HEK293T (cell line): ENCODE results near the gene GRID2.

Experiments
- CTCF ChIA-PET: fragments of 350-600 bp; formaldehyde crosslinking; extraction: SDS; loops from one replicate; lab custom pipeline; 2021; ENCODE audit warnings: antibody characterized with exemption, inconsistent platforms; lab: Yijun Ruan, JAX
- POLR2A ChIA-PET: fragments of 350-600 bp; formaldehyde crosslinking; extraction: SDS; loops from one replicate; lab custom pipeline; 2020; ENCODE audit warnings: antibody characterized with exemption, inconsistent platforms; lab: Yijun Ruan, JAX
- DNase-seq: peaks from one replicate; pipeline ENCODE4 v3.0.0; 2012; ENCODE audit warnings: mixed read lengths; ENCODE audit errors: extremely low spot score
- ARNT ChIP-seq: fragments of 450-650 bp; IDR thresholded peaks from 2 replicates; pipeline ENCODE4 v1.6.1; 2017; ENCODE audit warnings: mild to moderate bottlenecking
- BHLHE40 ChIP-seq: fragments of 450-650 bp; IDR thresholded peaks from 2 replicates; pipeline ENCODE4 v1.6.1; 2016; ENCODE audit warnings: mild to moderate bottlenecking, moderate library complexity, borderline replicate concordance
- CTBP1 ChIP-seq: fragments of 450-650 bp; IDR thresholded peaks from 2 replicates; pipeline ENCODE4 v1.6.1; 2016; ENCODE audit warnings: borderline replicate concordance
- ELF4 ChIP-seq: fragments of 450-650 bp; IDR thresholded peaks from 2 replicates; pipeline ENCODE4 v1.6.1; 2017; ENCODE audit warnings: antibody characterized with exemption
- FOXA1 ChIP-seq: fragments of 450-650 bp; IDR thresholded peaks from 2 replicates; pipeline ENCODE4 v1.6.1; 2016; ENCODE audit warnings: mild to moderate bottlenecking
- FOXK2 ChIP-seq: fragments of 450-650 bp; IDR thresholded peaks from 2 replicates; pipeline ENCODE4 v1.6.1; 2016; ENCODE audit warnings: mild to moderate bottlenecking
- FOXM1 ChIP-seq: fragments of 450-650 bp; IDR thresholded peaks from 2 replicates; pipeline ENCODE4 v1.6.1; 2017; ENCODE audit warnings: mild to moderate bottlenecking, borderline replicate concordance
- HDGF ChIP-seq: fragments of 450-650 bp; IDR thresholded peaks from 2 replicates; pipeline ENCODE4 v1.6.1; 2017; ENCODE audit warnings: antibody characterized with exemption, borderline replicate concordance
- L3MBTL2 ChIP-seq: fragments of 450-650 bp; conservative IDR thresholded peaks from 2 replicates; pipeline ENCODE4 v1.6.1; 2016; ENCODE audit warnings: mild to moderate bottlenecking
- LEF1 ChIP-seq: fragments of 450-650 bp; IDR thresholded peaks from 2 replicates; pipeline ENCODE4 v1.6.1; 2017; ENCODE audit warnings: mild to moderate bottlenecking, borderline replicate concordance
- NFRKB ChIP-seq: fragments of 450-650 bp; IDR thresholded peaks from 2 replicates; pipeline ENCODE4 v1.6.1; 2016; ENCODE audit warnings: mild to moderate bottlenecking, moderate library complexity
- PKNOX1 ChIP-seq: fragments of 450-650 bp; IDR thresholded peaks from 2 replicates; pipeline ENCODE4 v1.6.1; 2016
- SP1 ChIP-seq: fragments of 450-650 bp; IDR thresholded peaks from 2 replicates; pipeline ENCODE4 v1.6.1; 2017
- SUZ12 ChIP-seq: fragments of 450-650 bp; IDR thresholded peaks from 2 replicates; pipeline ENCODE4 v1.6.1; 2016; ENCODE audit warnings: mild to moderate bottlenecking
- TARDBP ChIP-seq: fragments of 450-650 bp; IDR thresholded peaks from 2 replicates; pipeline ENCODE4 v1.6.1; 2016
- ZNF384 ChIP-seq: fragments of 450-650 bp; IDR thresholded peaks from 2 replicates; pipeline ENCODE4 v1.6.1; 2016

Gene GRID2

GRCh38 chr4:93687304-93687703 lies 1383.5 kb downstream of the GRID2 start:
- DNase-seq: no peak
- ChIA-PET POLR2A (no interaction called here), CTCF (no interaction called here)
- TF ChIP-seq BHLHE40: no peak
- no peak for TF ChIP-seq LEF1
- no peak for TF ChIP-seq ZNF384
- no peak for TF ChIP-seq SP1
- TF ChIP-seq FOXK2: no peak
- TF ChIP-seq L3MBTL2: no peak
- no peak for TF ChIP-seq FOXA1
- TF ChIP-seq SUZ12: no peak
- TF ChIP-seq ARNT: no peak

GRCh38 chr4:93688978-93689377 lies 1385.2 kb downstream of the GRID2 start:
- TF ChIP-seq SUZ12 (no peak), ARNT (no peak), HDGF (no peak), SP1 (no peak), TARDBP (no peak), FOXK2 (no peak), BHLHE40 (no peak), FOXA1 (no peak), NFRKB (no peak), L3MBTL2 (no peak), LEF1 (no peak), ELF4 (no peak), ZNF384 (no peak), FOXM1 (no peak), CTBP1 (no peak), PKNOX1 (no peak)
- DNase-seq: no peak
- ChIA-PET CTCF (no interaction called here), POLR2A (no interaction called here)

GRCh38 chr4:93693141-93693540 lies 1389.4 kb downstream of the GRID2 start:
- DNase-seq: no peak
- ChIA-PET CTCF (no interaction called here), POLR2A (no interaction called here)
- no peak for TF ChIP-seq NFRKB

GRCh38 chr4:93698686-93699085 lies 1394.9 kb downstream of the GRID2 start:
- ChIA-PET POLR2A (no interaction called here), CTCF (no interaction called here)
- TF ChIP-seq FOXK2: no peak
- no peak for TF ChIP-seq PKNOX1
- TF ChIP-seq L3MBTL2: no peak
- TF ChIP-seq ELF4: no peak
- DNase-seq: no peak

- TF ChIP-seq HDGF (no peak), BHLHE40 (no peak), ELF4 (no peak), LEF1 (no peak), CTBP1 (no peak), SUZ12 (no peak), L3MBTL2 (no peak), FOXM1 (no peak), ZNF384 (no peak), SP1 (no peak), NFRKB (no peak), FOXK2 (no peak), ARNT (no peak), TARDBP (no peak), PKNOX1 (no peak), FOXA1 (no peak)
- DNase-seq: no peak
- CTCF ChIA-PET: no interaction called here
- POLR2A ChIA-PET: no interaction called here
These were observed 1396.8 kb downstream of the GRID2 start for GRCh38 chr4:93700571-93700970.

GRCh38 chr4:93710101-93710846 lies 1406.5 kb downstream of the GRID2 start:
- peak; percentile 26 for DNase-seq
- TF ChIP-seq HDGF (no peak), TARDBP (no peak), LEF1 (no peak), BHLHE40 (no peak), CTBP1 (no peak), FOXK2 (no peak)
- ChIA-PET POLR2A (no interaction called here), CTCF (no interaction called here)

- no peak for DNase-seq
- TF ChIP-seq HDGF (no peak), L3MBTL2 (no peak)
- POLR2A ChIA-PET: no interaction called here
- CTCF ChIA-PET: no interaction called here
These were observed 1407.2 kb downstream of the GRID2 start for GRCh38 chr4:93710847-93711430.
